GM12878 (cell line): ENCODE data around the gene SNX3. TPM values are rescaled to one million over a fixed set of nuclear protein-coding genes. Genes with fewer than 3 reads are reported as not detected.

Experiments
- ATAC-seq: fragments of 200-7000 bp; cut with Tn5 transposase; 3 replicates; pipeline ENCODE4 v1.9.1; 2020; ENCODE audit warnings: mild to moderate bottlenecking, moderate library complexity
- BruUV-seq: library from RNA; stranded (reverse); fragments of 400-500 nt; replicated peaks from 2 replicates; lab custom pipeline; 2021; lab: Mats Ljungman, UMichigan
- CTCF ChIA-PET: fragments of 300-600 bp; sonication (Branson Sonifier 250); formaldehyde crosslinking; extraction: SDS; loops from one replicate; lab custom pipeline; 2021; ENCODE audit warnings: inconsistent platforms; lab: Yijun Ruan, JAX
- POLR2A ChIA-PET: fragments of 350-600 bp; formaldehyde crosslinking; extraction: SDS; loops from one replicate; lab custom pipeline; 2021; ENCODE audit warnings: inconsistent platforms; lab: Charles Lee
- RAD21 ChIA-PET: fragments of 300-600 bp; sonication (Branson Sonifier 250); formaldehyde crosslinking; loops from one replicate; lab custom pipeline; 2023; ENCODE audit warnings: antibody characterized with exemption; ENCODE audit not compliant: unreplicated experiment; lab: Charles Lee
- SMC1A ChIA-PET: fragments of 300-600 bp; sonication (Branson Sonifier 250); formaldehyde crosslinking; loops from one replicate; lab custom pipeline; 2023; ENCODE audit not compliant: unreplicated experiment, uncharacterized antibody; lab: Charles Lee
- DNase-seq: peaks from one replicate; pipeline ENCODE4 v3.0.0-alpha.2; 2011; ENCODE audit warnings: low read depth, low spot score
- FAIRE-seq: peaks from 3 replicates; lab custom pipeline; 2011; peaks lifted over from hg19 to GRCh38; lab: Jason Lieb, UNC
- H2AFZ ChIP-seq: 2 replicates; pipeline ENCODE4 v1.6.0; 2011; ENCODE audit warnings: low read depth, low read length, control low read depth; ENCODE audit not compliant: control insufficient read depth
- H3K27ac ChIP-seq: 2 replicates; pipeline ENCODE4 v1.5.1; 2011; ENCODE audit warnings: control low read depth; ENCODE audit not compliant: control insufficient read depth, insufficient read depth
- H3K27me3 ChIP-seq, 2 experiments: replicated peaks in 1 of 2; 2 replicates each; pipeline versions ENCODE4 v1.6.0 to v1.6.1; 2011; ENCODE audit warnings: low read length in 1 of 2; ENCODE audit not compliant: control insufficient read depth in 2 of 2, insufficient read depth in 2 of 2
- H3K36me3 ChIP-seq, 2 experiments: 2 replicates each; pipeline ENCODE4 v1.5.1; 2011; ENCODE audit warnings: low read length in 1 of 2; ENCODE audit not compliant: control insufficient read depth in 2 of 2, insufficient read depth in 2 of 2
- H3K4me1 ChIP-seq: 2 replicates; pipeline ENCODE4 v1.6.1; 2011; ENCODE audit warnings: mild to moderate bottlenecking, low read length, moderate library complexity, mixed read lengths; ENCODE audit not compliant: control insufficient read depth, insufficient read depth
- H3K4me2 ChIP-seq: 2 replicates; pipeline ENCODE4 v1.6.0; 2011; ENCODE audit warnings: control low read depth; ENCODE audit not compliant: control insufficient read depth, insufficient read depth
- H3K4me3 ChIP-seq: fragments of 200-600 bp; sonication (generic); 2 replicates; pipeline ENCODE4 v1.5.1; 2016
- H3K79me2 ChIP-seq: 2 replicates; pipeline ENCODE4 v1.6.0; 2011; ENCODE audit warnings: low read length; ENCODE audit not compliant: control insufficient read depth, insufficient read depth
- H3K9ac ChIP-seq: 2 replicates; pipeline ENCODE4 v1.8.0; 2011; ENCODE audit warnings: low read length, control low read depth, mixed read lengths; ENCODE audit not compliant: control insufficient read depth, insufficient read depth
- H3K9me3 ChIP-seq: replicated peaks from 3 replicates; pipeline ENCODE4 v1.5.1; 2011; ENCODE audit warnings: mild to moderate bottlenecking, low read length; ENCODE audit not compliant: control insufficient read depth, insufficient read depth
- H4K20me1 ChIP-seq: 2 replicates; pipeline ENCODE4 v1.6.0; 2011; ENCODE audit not compliant: control insufficient read depth, insufficient read depth
- CBX5 ChIP-seq: sonication (generic); IDR thresholded peaks from 2 replicates; pipeline ENCODE4 v1.6.1; 2016; ENCODE audit warnings: low read depth, moderate library complexity, mild to moderate bottlenecking, inconsistent platforms
- CEBPZ ChIP-seq: fragments of 150-350 bp; IDR thresholded peaks from 2 replicates; pipeline ENCODE4 v1.6.1; 2016; ENCODE audit warnings: low read depth, low read length
- FOS ChIP-seq: IDR thresholded peaks from 3 replicates; pipeline ENCODE4 v1.6.1; 2011; ENCODE audit warnings: borderline replicate concordance; ENCODE audit not compliant: insufficient read length; ENCODE audit errors: extremely low read depth
- HSF1 ChIP-seq: fragments of 150-350 bp; IDR thresholded peaks from 2 replicates; pipeline ENCODE4 v1.6.1; 2014; ENCODE audit warnings: mild to moderate bottlenecking, low read depth, low read length
- RCOR1 ChIP-seq: conservative IDR thresholded peaks from 2 replicates; pipeline ENCODE4 v1.6.1; 2012; ENCODE audit warnings: low read depth, low read length, improper control_type of control experiment
- SMAD1 ChIP-seq: fragments of 450-650 bp; IDR thresholded peaks from 2 replicates; pipeline ENCODE4 v1.6.1; 2018; ENCODE audit warnings: mild to moderate bottlenecking, low read depth; ENCODE audit not compliant: partially characterized antibody
- SMARCA5 ChIP-seq: fragments of 450-650 bp; IDR thresholded peaks from 2 replicates; pipeline ENCODE4 v1.6.1; 2017; ENCODE audit warnings: mild to moderate bottlenecking
- WRNIP1 ChIP-seq: IDR thresholded peaks from 2 replicates; pipeline ENCODE4 v1.6.1; 2011; ENCODE audit warnings: low read depth, low read length, improper control_type of control experiment, borderline replicate concordance
- ZNF24 ChIP-seq: fragments of 450-650 bp; IDR thresholded peaks from 2 replicates; pipeline ENCODE4 v1.6.1; 2017; ENCODE audit warnings: antibody characterized with exemption, mild to moderate bottlenecking
- WGBS: methylation state at CpG from one replicate; pipeline ENCODE4 v1.1.6; 2016; ENCODE audit warnings: low lambda C conversion rate; ENCODE audit not compliant: insufficient replicate concordance, insufficient coverage; ENCODE audit errors: missing lambda C conversion rate; 5-methylcytosine and 5-hydroxymethylcytosine counted together
- in situ Hi-C: fragments of 300-500 bp; cut with MboI; formaldehyde crosslinking; loops from 9 replicates; pipeline ENCODE4 v1.14.3; 2018; ENCODE audit warnings: mixed read lengths
- intact Hi-C: fragments of 100-400 bp; cut with micrococcal nuclease; formaldehyde crosslinking; loops from one replicate; pipeline ENCODE4 v1.14.2; 2022; ENCODE audit not compliant: unreplicated experiment
- polyA plus RNA-seq, 11 experiments: library from polyadenylated mRNA; depleted of rRNA in 4 of 11; unstranded in 6 of 11; stranded (reverse) in 5 of 11; fragments of >200 nt; fragmentation: Nextera tagmentation in 4 of 11; fragmentation: Illumina TruSeq in 1 of 11; extraction: Ambion mirVana in 4 of 11; extraction: Trizol in 1 of 11; gene quantifications; 1 replicate in 1 of 11; 2 replicates in 10 of 11; pipeline versions ENCODE4 v1.2.1 to v1.2.3, GENCODE V29; 2011 to 2016; ENCODE audit warnings: inconsistent platforms in 2 of 11, missing spikeins in 2 of 11, low read depth in 1 of 11
- total RNA-seq, 4 experiments: library from RNA; depleted of rRNA in 3 of 4; stranded (reverse); fragments of >200 nt in 3 of 4; fragmentation: Illumina TruSeq in 1 of 4; extraction: Trizol in 1 of 4; gene quantifications; 2 replicates each; pipeline versions ENCODE4 v1.2.1 to v1.2.3, GENCODE V29; 2013 to 2021

SNX3 gene
- total and polyA plus RNA-seq, 10 of the 15 experiments (the other 5 are each of a cell fraction or from before 2014, with no cell fraction given) = 43.7 to 297 (median 95.6) TPM

GRCh38 chr6:108242259-108242658 is 18.6 kb downstream of the SNX3 start:
- H3K4me1 ChIP-seq = no peaks in the 10 kb centered on the region
- BruUV-seq = no TSS peak
- peaks cover 2 to 14% of the 10 kb centered on the region in 2 experiments for H3K36me3 ChIP-seq
- ATAC-seq (no peak), FAIRE-seq (no peak), DNase-seq (no peak)
- H3K4me3 ChIP-seq = no peak overlapping the region
- CTCF ChIA-PET = interaction anchor here (0.9 to 1.5 kb wide), 4 partner anchors 9 to 119 kb away, joined by 3 to 4 read pairs (median 4); no protein-coding TSS in a partner anchor
- no peak overlapping the region for H3K9ac ChIP-seq
- no peaks in the 10 kb centered on the region for H4K20me1 ChIP-seq
- no peak overlapping the region for H2AFZ ChIP-seq
- in situ Hi-C loops = no loop called here
- intact Hi-C loops = no loop called here
- H3K79me2 ChIP-seq = peaks cover 26% of the 10 kb centered on the region
- 0 out of 2 replicates have a peak, but pooled peaks have one; percentile 46 for TF ChIP-seq CBX5
- no peak for TF ChIP-seq SMAD1
- TF ChIP-seq, all 136 proteins: peak for 1
- no peak overlapping the region for H3K27ac ChIP-seq
- ChIA-PET SMC1A (interaction anchor here (0.7 to 2.1 kb wide), 4 partner anchors 8 to 21 kb away, joined by 3 to 9 read pairs (median 4); partner anchors contain the start of gene SNX3), RAD21 (no interaction called here), POLR2A (interaction anchor here (1.1 kb wide), 1 partner anchor 284 kb away, joined by 3 read pairs; the partner anchor contains the start of gene SEC63)
- WGBS = 100% methylated on average over 2 of the region's 2 CpGs
- peaks cover 10% of the 10 kb centered on the region for H3K9me3 ChIP-seq
- no peaks in the 10 kb centered on the region for H3K27me3 ChIP-seq
- no peak overlapping the region for H3K4me2 ChIP-seq

GRCh38 chr6:108238322-108238721 is 22.5 kb downstream of the SNX3 start:
- DNase-seq (no peak), FAIRE-seq (no peak), ATAC-seq (no peak)
- no peaks in the 10 kb centered on the region for H4K20me1 ChIP-seq
- ChIA-PET POLR2A (interaction anchor here (0.7 kb wide), 2 partner anchors 8 to 1219 kb away, joined by 3 read pairs; no protein-coding TSS in a partner anchor), CTCF (interaction anchor here (2.5 kb wide), 1 partner anchor 10 kb away, joined by 7 read pairs; no protein-coding TSS in a partner anchor), SMC1A (interaction anchor here (0.9 to 1.6 kb wide), 3 partner anchors 10 to 157 kb away, joined by 3 to 5 read pairs (median 3); no protein-coding TSS in a partner anchor), RAD21 (no interaction called here)
- no peaks in the 10 kb centered on the region for H3K27me3 ChIP-seq
- H2AFZ ChIP-seq = no peak overlapping the region
- in situ Hi-C loops (no loop called here), intact Hi-C loops (no loop called here)
- no peak overlapping the region for H3K4me3 ChIP-seq
- peaks cover 0 to 9% of the 10 kb centered on the region in 2 experiments for H3K36me3 ChIP-seq
- peaks cover 5% of the 10 kb centered on the region for H3K9me3 ChIP-seq
- H3K9ac ChIP-seq = no peak overlapping the region
- H3K4me2 ChIP-seq = no peak overlapping the region
- no peak overlapping the region for H3K27ac ChIP-seq
- BruUV-seq = no TSS peak
- no peaks in the 10 kb centered on the region for H3K4me1 ChIP-seq
- peaks cover 15% of the 10 kb centered on the region for H3K79me2 ChIP-seq
- WGBS = 98% methylated on average over 4 of the region's 4 CpGs
- no peak for TF ChIP-seq CEBPZ
- no peak for TF ChIP-seq ZNF24
- no peak for TF ChIP-seq FOS
- TF ChIP-seq RCOR1 = no peak
- TF ChIP-seq HSF1 = no peak
- TF ChIP-seq WRNIP1 = no peak
- TF ChIP-seq SMARCA5 = no peak
